ENCODE results near the gene VPS13A.

The VPS13A gene

DNA sequence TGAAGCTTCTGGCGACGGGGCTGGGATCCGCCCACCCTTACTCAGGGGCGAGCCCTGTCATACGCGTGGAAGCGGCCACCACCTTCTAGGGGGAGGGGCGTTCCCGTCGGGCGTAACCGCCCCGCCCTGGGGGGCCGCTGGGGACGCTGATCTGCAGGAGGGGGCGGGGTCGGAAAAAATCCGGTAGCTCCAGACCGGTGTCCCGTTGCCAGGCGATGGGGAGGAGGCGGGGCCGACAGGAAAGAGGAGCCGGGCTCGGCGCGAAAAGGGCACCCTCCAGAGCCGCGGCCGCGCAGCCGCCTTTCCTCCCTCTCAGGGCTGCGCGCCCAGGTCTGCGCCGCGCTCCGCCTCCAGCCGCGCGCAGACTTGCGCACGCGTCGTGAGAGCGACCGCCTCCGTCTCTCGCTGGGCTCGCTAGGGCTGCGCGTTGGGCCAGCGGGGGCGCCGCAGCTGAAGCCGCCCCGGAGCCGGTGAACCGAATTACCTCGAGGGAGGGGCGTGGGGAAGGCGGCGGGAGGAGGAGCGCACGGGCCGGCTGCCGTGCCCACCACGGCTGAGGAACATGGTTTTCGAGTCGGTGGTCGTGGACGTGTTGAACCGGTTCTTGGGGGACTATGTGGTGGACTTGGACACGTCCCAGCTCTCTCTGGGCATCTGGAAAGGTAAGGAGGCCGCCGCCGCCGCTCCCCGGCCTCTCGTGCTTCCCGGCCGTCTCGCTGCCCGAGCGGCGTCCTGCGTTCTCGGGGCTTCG lies at the start of gene VPS13A:
Gene VPS13A, plus strand, starts transcription at position 392 of the 751 bp plus-strand sequence. Its CDS starts 171 bp downstream, at position 563.
- DNase-seq: peak; percentile 92

- DNase-seq: no peak
Measured at GRCh38 chr9:77128125-77128789, 49.1 kb upstream of the VPS13A start.

DNA sequence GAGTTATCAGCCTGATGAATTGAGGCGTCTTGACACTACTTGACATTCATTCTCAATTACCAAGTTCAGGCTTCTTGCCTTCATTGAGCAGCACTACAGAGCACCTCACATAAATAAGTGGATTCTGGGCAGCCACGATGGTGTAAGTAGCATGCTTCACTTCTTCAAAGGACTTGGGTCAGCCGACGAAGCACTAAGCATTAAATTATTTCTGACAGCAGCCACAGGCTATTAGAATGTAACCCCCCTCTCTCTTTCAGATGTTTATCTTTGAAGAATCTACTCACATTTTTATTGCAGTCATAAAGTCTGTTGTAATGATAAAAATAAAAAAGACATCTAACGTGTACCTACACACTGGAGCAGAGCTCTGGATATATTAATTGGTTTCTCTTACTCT lies 45.9 kb upstream of the VPS13A start:
- DNase-seq: no peak

GRCh38 chr9:77133011-77133410 lies 44.3 kb upstream of the VPS13A start:
- DNase-seq: no peak

- DNase-seq: no peak
Measured at GRCh38 chr9:77142366-77142765, 35.0 kb upstream of the VPS13A start.

DNA sequence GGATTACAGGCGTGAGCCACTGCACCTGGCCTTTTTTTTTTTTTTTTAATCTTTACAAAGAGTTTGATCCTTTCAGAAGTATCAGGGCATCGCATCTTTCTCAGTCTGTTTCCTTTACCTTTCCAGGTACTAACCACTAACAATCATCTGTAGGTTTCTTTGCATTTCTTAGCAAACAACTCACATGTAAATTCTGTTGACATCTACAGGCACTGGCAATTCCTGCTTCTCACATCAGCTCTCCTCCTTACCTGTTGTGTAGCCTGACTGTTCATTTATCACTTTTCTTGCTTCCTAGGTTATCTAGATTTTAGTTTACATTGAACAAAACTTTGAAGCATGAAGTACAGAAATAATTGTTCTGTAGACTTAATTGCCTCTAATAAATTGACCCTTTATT lies 27.5 kb upstream of the VPS13A start:
- DNase-seq: no peak

DNA sequence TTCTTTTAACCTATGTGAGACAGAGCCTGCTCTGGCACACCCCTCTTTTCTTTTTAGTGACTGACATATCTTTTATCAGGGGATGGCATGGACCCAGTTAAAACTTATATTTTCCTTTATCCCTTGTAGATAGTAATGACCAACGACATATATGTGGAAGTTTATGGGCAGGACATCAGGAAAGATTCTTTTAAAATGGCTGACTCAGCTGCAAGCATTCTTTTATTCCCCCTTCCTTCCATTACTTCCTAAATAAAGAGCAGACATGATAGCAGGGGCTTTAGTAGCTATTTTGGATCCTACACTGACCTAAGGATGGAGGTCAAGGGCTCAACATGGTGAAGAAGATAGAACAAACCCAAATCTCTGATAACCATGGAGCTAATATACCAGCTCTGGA lies 25.0 kb upstream of the VPS13A start:
- DNase-seq: no peak

- DNase-seq: no peak
Measured at GRCh38 chr9:77156646-77157371, 20.5 kb upstream of the VPS13A start.

- DNase-seq: no peak
Measured at GRCh38 chr9:77158772-77159513, 18.4 kb upstream of the VPS13A start.

- DNase-seq: no peak
Measured at GRCh38 chr9:77161191-77161590, 16.1 kb upstream of the VPS13A start.

DNA sequence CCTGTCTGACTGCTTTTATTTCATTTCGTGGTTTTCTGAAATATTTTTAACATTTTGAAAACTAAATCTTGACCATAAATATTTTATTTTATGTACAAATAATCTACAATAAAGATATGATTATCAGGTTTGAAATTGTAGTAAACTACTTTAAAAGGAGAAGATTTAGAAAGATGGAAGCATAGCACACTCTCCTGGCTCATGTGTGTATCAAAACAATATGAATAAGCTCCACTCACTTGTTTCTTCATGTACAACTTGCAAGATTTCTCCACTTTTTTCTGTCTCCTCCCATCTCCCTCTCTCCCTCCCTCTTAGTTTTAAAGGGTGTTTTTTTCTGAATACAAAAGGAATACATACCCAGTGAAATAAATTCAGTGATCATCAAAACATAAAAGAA lies 15.4 kb upstream of the VPS13A start:
- no peak for DNase-seq

DNA sequence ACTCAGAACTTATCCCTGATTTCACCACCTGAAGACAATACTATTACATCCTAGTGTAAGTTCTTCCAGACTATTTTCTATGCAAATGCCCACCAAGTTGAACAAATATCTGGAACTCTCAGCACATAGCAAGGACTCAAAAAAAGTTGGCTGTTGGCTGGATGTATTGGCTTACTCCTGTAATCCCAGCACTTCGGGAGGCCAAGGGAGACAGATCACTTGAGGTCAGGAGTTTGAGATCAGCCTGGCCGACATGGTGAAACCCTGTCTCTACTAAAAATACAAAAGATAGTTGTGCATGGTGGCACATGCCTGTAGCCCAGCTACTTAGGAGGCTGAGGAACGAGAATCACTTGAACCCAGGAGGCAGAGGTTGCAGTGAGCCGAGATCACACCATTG lies 15.0 kb upstream of the VPS13A start:
- DNase-seq: no peak

- no peak for DNase-seq
Measured at GRCh38 chr9:77163884-77164283, 13.4 kb upstream of the VPS13A start.

DNA sequence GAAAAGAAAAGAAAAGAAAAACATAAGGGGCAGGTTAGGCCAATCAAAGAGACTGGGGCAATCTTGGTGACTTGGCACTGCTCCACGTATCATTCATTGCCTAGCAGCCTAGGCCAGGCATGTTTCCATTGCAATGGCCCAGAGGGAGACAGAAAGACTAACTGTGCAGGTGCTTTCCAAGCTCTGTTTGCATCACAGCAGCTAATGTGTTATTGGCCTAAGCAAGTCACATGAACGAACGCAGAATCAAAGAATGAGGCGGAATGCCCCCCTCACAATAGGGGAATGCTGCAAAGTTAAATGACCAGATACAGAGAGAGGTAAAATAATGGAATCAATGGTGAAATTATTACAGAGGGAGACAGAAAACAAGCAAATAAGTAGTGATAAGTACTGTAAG lies 11.1 kb upstream of the VPS13A start:
- DNase-seq: no peak

DNA sequence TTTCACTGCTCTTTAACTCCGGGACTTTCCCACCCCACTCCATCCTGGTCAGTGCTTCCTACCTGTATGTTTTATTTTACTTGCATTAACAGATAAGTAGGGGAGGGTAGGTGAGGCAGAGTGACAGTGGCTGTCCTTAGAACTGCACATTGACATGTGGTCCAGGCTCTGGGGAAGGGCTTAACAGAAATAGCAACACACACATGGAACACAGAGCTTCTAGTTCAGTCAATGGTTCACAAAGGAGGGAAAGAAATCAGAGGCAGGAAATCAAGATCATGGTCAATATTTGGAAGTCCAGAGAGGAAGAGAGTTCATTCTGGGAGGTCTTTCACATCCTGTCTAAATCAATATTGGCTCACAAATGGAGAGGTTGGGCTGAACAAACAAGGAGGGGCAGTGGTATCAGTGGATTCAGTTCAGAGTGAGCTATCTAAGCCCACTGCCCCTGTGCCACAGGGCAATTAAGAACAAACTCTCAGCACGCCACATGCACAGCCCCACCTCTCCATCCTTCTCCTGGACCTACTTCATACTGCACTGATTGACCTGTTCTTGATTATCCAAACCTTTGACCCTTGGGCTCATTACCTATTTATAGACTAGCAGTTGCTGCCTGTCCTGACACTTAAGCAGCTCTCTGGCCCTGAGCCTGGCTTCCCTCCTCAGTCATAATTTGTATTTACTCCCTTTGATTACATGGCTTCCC lies 6.2 kb upstream of the VPS13A start:
- DNase-seq: no peak

GRCh38 chr9:77175151-77175550 lies 2.2 kb upstream of the VPS13A start:
- no peak for DNase-seq

DNA sequence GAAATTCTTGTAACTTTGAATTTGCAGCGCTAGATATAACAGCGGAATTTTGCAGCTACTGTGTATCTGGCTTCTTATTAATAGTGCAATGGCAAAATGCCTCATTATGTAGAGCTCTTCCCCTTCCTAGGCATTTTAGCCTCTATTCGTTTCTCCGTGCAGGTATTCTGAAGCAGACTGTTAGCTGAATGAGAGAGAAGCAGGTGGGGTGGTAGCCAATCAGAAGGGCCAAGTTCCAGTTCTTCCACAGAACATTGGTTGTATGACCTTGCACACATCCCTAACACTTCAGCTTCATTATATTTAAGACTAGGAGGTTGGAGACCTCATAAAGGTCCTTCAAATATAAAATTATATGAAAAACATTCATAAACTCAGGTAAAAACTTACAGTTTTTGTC lies 1.2 kb upstream of the VPS13A start:
- no peak for DNase-seq

DNA sequence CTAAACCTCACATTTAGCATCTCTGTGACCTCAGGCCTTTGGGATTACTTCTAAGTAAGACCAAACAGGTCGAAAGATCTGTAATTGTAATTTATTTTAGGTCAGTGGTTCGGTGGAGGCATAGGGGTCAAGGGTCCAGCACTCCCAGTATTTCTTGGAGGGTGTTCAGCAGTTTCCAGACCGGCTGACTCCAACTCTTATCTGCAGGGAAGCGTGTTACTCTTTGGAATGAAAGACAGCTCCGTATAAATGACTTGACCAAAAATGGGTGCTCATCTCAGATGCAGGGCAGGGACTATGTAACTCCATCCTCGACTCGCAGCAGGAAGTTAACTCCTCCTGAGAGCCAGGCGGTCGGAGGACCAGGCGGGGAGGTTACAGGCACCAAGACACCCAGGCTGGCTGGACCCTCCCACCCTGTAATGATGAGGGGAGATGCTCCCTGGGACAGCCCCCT lies 620 bp upstream of the VPS13A start:
- no peak for DNase-seq

- DNase-seq: peak; percentile 39
Measured at GRCh38 chr9:77177894-77178794, 810 bp downstream of the VPS13A start.

- no peak for DNase-seq
Measured at GRCh38 chr9:77180056-77180455, 2.7 kb downstream of the VPS13A start.

DNA sequence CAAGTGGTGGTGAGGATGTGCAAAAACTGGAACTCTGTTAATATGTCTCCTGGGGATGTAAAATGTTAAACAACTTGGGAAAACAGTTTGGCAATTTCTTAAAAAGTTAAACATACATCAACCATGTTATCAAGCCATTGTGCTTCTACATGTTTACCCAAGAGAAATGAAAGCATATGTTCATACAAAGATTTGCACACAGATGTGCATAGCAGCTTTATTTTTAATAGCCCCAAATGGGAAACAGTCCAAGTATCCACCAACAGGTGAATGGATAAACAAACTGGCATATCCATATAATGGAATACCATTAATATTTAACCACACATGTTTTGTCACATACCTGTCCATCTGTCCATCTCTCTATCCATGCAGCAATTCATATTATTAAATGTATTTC lies 6.2 kb downstream of the VPS13A start:
- DNase-seq: no peak
